ENCODE data around the gene TMEM156.

GRCh38 chr4:39036172-39036571 is 4.0 kb upstream of the TMEM156 start:
- no peak for TF ChIP-seq CTCF (IDR thresholded peaks at IDR 0.05; ENCODE audit: insufficient read depth, low read length, poor library complexity, severe bottlenecking)
- no peak for TF ChIP-seq EZH2phosphoT487 (conservative IDR thresholded peaks at IDR 0.05; ENCODE audit: low read length)

Measured in SU-DHL-6 (cell line).